Neural cell (in vitro differentiated cells): ENCODE results near the gene GRPR. TPM values are rescaled to one million over a fixed set of nuclear protein-coding genes. Genes with fewer than 3 reads are reported as not detected.
A peak's percentile ranks its signal among the peaks of the same experiment; 100 is the strongest.

Source experiments
- H2AFZ ChIP-seq: fragments of 200-600, 300-800 bp; sonication (generic), shearing (Covaris generic); 2 replicates; pipeline ENCODE4 v1.6.0; 2014; ENCODE audit warnings: low read depth, mild to moderate bottlenecking, antibody characterized with exemption, low read length, moderate library complexity
- H3F3A ChIP-seq: fragments of 200-600 bp; shearing (Covaris generic); 2 replicates; pipeline ENCODE4 v1.6.1; 2016; ENCODE audit warnings: mild to moderate bottlenecking, moderate library complexity, mixed read lengths, antibody characterized with exemption, low read length; ENCODE audit not compliant: insufficient read depth, poor library complexity, severe bottlenecking
- H3K27ac ChIP-seq: fragments of 200-600, 300-800 bp; sonication (generic), shearing (Covaris generic); 2 replicates; pipeline ENCODE4 v1.5.1; 2014; ENCODE audit warnings: mild to moderate bottlenecking, low read length, moderate library complexity
- H3K27me3 ChIP-seq: fragments of 300-800, 200-600 bp; sonication (generic), shearing (Covaris generic); 2 replicates; pipeline ENCODE4 v1.6.0; 2014; ENCODE audit warnings: mild to moderate bottlenecking, low read depth, low read length, moderate library complexity; ENCODE audit not compliant: insufficient read depth
- H3K36me3 ChIP-seq: fragments of 300-800, 200-600 bp; sonication (generic), shearing (Covaris generic); 2 replicates; pipeline ENCODE4 v1.5.1; 2014; ENCODE audit warnings: mild to moderate bottlenecking, antibody characterized with exemption, low read length, moderate library complexity; ENCODE audit not compliant: insufficient read depth
- H3K4me2 ChIP-seq: fragments of 300-800, 200-600 bp; sonication (generic), shearing (Covaris generic); 2 replicates; pipeline ENCODE4 v1.6.0; 2014; ENCODE audit warnings: mild to moderate bottlenecking, low read length
- H3K4me3 ChIP-seq: fragments of 300-800, 200-600 bp; sonication (generic), shearing (Covaris generic); 2 replicates; pipeline ENCODE4 v1.5.1; 2014; ENCODE audit warnings: mild to moderate bottlenecking, low read length, moderate library complexity
- H3K79me2 ChIP-seq: fragments of 200-600 bp; shearing (Covaris generic); replicated peaks from 2 replicates; pipeline ENCODE4 v1.6.0; 2014; ENCODE audit warnings: mild to moderate bottlenecking, low read length, moderate library complexity; ENCODE audit not compliant: insufficient read depth
- H3K9ac ChIP-seq: fragments of 300-800, 200-600 bp; sonication (generic), shearing (Covaris generic); 2 replicates; pipeline ENCODE4 v1.6.1; 2016; ENCODE audit warnings: mild to moderate bottlenecking, low read length, mixed read lengths
- H3K9me2 ChIP-seq: fragments of 200-600 bp; shearing (Covaris generic); 2 replicates; pipeline ENCODE4 v1.6.1; 2016; ENCODE audit warnings: mild to moderate bottlenecking, low read length, mixed read lengths; ENCODE audit not compliant: insufficient read depth
- H3K9me3 ChIP-seq: fragments of 200-600, 300-800 bp; sonication (generic), shearing (Covaris generic); 2 replicates; pipeline ENCODE4 v1.6.1; 2016; ENCODE audit warnings: mild to moderate bottlenecking, mixed run types, low read length, moderate library complexity, mixed read lengths
- H4K20me1 ChIP-seq: fragments of 200-600 bp; shearing (Covaris generic); 2 replicates; pipeline ENCODE4 v1.6.1; 2016; ENCODE audit warnings: mild to moderate bottlenecking, mixed run types; ENCODE audit not compliant: insufficient read depth
- CTCF ChIP-seq: fragments of 450-650 bp; IDR thresholded peaks from 2 replicates; pipeline ENCODE4 v1.5.1; 2014; ENCODE audit warnings: antibody characterized with exemption, mild to moderate bottlenecking, moderate library complexity; ENCODE audit not compliant: poor library complexity, severe bottlenecking
- EP300 ChIP-seq: fragments of 450-650 bp; conservative IDR thresholded peaks from 2 replicates; pipeline ENCODE4 v1.6.1; 2014; ENCODE audit warnings: antibody characterized with exemption, mild to moderate bottlenecking, moderate library complexity; ENCODE audit not compliant: poor library complexity, severe bottlenecking
- EZH2 ChIP-seq: fragments of 200-600, 300-800 bp; shearing (Covaris generic), sonication (generic); IDR thresholded peaks from 2 replicates; pipeline ENCODE4 v1.6.1; 2014; ENCODE audit warnings: antibody characterized with exemption, low read length, borderline replicate concordance, mild to moderate bottlenecking; ENCODE audit not compliant: insufficient read depth, poor library complexity, severe bottlenecking
- MXI1 ChIP-seq: fragments of 450-650 bp; conservative IDR thresholded peaks from 2 replicates; pipeline ENCODE4 v1.6.1; 2014; ENCODE audit warnings: antibody characterized with exemption, mild to moderate bottlenecking; ENCODE audit not compliant: poor library complexity, severe bottlenecking
- POLR2AphosphoS5 ChIP-seq: IDR thresholded peaks from 2 replicates; pipeline ENCODE4 v1.6.1; 2012
- RAD21 ChIP-seq: fragments of 450-650 bp; conservative IDR thresholded peaks from 2 replicates; pipeline ENCODE4 v1.6.1; 2014; ENCODE audit warnings: antibody characterized with exemption, mild to moderate bottlenecking, moderate library complexity
- SMC3 ChIP-seq: fragments of 450-650 bp; conservative IDR thresholded peaks from 2 replicates; pipeline ENCODE4 v1.6.1; 2014; ENCODE audit warnings: antibody characterized with exemption, mild to moderate bottlenecking, moderate library complexity; ENCODE audit not compliant: poor library complexity
- TAF1 ChIP-seq: IDR thresholded peaks from 2 replicates; pipeline ENCODE4 v1.6.1; 2012; ENCODE audit warnings: low read depth
- polyA plus RNA-seq: library from polyadenylated mRNA; depleted of rRNA; stranded (reverse); fragments of >200 nt; gene quantifications from 2 replicates; pipeline ENCODE4 v1.2.3, GENCODE V29; 2014
- TF ChIP-seq, protein P1 (sequence below): IDR thresholded peaks from 2 replicates; pipeline ENCODE4 v1.6.1; 2012; ENCODE audit warnings: borderline replicate concordance

GRPR gene
- polyA plus RNA-seq, 1 donor from 2014 or later, result not detected

- Histone ChIP-seq H3K79me2 (no peaks in the 10 kb centered on the region), H2AFZ (no peak overlapping the region), H3K4me3 (no peak overlapping the region), H3K9ac (no peak overlapping the region), H3K36me3 (no peaks in the 10 kb centered on the region), H3K9me3 (no peaks in the 10 kb centered on the region), H3K27me3 (no peaks in the 10 kb centered on the region), H3K9me2 (no peaks in the 10 kb centered on the region), H3K4me2 (no peak overlapping the region), H3F3A (no peaks in the 10 kb centered on the region), H4K20me1 (no peaks in the 10 kb centered on the region), H3K27ac (no peak overlapping the region)
- TF ChIP-seq SMC3 (no peak), MXI1 (no peak), RAD21 (no peak), EP300 (no peak)
These were observed 22.3 kb downstream of the GRPR start for GRCh38 chrX:16145656-16146055.

DNA sequence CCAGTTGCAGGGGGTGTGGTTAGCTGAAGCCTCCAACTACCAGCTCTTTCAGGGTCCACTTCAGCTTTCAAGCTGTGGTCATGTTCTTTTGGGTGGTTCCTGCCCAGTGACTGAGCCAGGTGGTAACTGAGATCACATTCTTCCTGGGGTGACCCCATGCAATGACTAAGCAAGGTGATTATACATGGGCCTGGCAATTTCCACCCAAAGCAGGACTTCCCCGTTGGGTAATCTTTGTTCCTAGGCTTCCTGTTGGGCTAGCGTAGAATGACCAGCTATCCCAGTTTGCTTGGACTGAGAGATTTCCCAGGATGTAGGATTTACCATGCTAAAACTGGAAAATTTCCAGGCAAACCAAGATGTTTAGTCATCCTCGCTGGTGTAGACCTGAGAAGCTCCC is 25.5 kb downstream of the GRPR start:
- no peaks in the 10 kb centered on the region for H3K36me3 ChIP-seq
- no peaks in the 10 kb centered on the region for H3K27me3 ChIP-seq
- no peaks in the 10 kb centered on the region for H3K79me2 ChIP-seq
- no peak overlapping the region for H3K4me2 ChIP-seq
- H3K9me2 ChIP-seq, result no peaks in the 10 kb centered on the region
- no peaks in the 10 kb centered on the region for H3K9me3 ChIP-seq
- H3F3A ChIP-seq, result no peaks in the 10 kb centered on the region
- H3K27ac ChIP-seq, result no peak overlapping the region
- H3K4me3 ChIP-seq, result no peak overlapping the region
- no peaks in the 10 kb centered on the region for H4K20me1 ChIP-seq
- H3K9ac ChIP-seq, result no peak overlapping the region
- TF ChIP-seq, protein P1, sequence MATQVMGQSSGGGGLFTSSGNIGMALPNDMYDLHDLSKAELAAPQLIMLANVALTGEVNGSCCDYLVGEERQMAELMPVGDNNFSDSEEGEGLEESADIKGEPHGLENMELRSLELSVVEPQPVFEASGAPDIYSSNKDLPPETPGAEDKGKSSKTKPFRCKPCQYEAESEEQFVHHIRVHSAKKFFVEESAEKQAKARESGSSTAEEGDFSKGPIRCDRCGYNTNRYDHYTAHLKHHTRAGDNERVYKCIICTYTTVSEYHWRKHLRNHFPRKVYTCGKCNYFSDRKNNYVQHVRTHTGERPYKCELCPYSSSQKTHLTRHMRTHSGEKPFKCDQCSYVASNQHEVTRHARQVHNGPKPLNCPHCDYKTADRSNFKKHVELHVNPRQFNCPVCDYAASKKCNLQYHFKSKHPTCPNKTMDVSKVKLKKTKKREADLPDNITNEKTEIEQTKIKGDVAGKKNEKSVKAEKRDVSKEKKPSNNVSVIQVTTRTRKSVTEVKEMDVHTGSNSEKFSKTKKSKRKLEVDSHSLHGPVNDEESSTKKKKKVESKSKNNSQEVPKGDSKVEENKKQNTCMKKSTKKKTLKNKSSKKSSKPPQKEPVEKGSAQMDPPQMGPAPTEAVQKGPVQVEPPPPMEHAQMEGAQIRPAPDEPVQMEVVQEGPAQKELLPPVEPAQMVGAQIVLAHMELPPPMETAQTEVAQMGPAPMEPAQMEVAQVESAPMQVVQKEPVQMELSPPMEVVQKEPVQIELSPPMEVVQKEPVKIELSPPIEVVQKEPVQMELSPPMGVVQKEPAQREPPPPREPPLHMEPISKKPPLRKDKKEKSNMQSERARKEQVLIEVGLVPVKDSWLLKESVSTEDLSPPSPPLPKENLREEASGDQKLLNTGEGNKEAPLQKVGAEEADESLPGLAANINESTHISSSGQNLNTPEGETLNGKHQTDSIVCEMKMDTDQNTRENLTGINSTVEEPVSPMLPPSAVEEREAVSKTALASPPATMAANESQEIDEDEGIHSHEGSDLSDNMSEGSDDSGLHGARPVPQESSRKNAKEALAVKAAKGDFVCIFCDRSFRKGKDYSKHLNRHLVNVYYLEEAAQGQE, result no peak
- TF ChIP-seq MXI1, result no peak
- TF ChIP-seq CTCF, result no peak
- TF ChIP-seq EP300, result no peak
- TF ChIP-seq RAD21, result no peak
- no peak for TF ChIP-seq TAF1
- TF ChIP-seq SMC3, result no peak
- no peak for TF ChIP-seq EZH2
- TF ChIP-seq POLR2AphosphoS5, result no peak
- no peak overlapping the region for H2AFZ ChIP-seq

- Histone ChIP-seq H4K20me1 (no peaks in the 10 kb centered on the region), H3K27ac (no peak overlapping the region), H3K9me3 (no peaks in the 10 kb centered on the region), H3K36me3 (no peaks in the 10 kb centered on the region), H3K27me3 (no peaks in the 10 kb centered on the region), H3F3A (no peaks in the 10 kb centered on the region), H3K9ac (no peak overlapping the region), H3K9me2 (no peaks in the 10 kb centered on the region), H2AFZ (no peak overlapping the region), H3K4me2 (no peak overlapping the region), H3K4me3 (no peak overlapping the region), H3K79me2 (no peaks in the 10 kb centered on the region)
- TF ChIP-seq POLR2AphosphoS5 (peak; percentile 91), EP300 (peak; percentile 81), EZH2 (no peak), RAD21 (no peak)
- TF ChIP-seq, protein P1, result peak; percentile 31
These were observed 32.3 kb downstream of the GRPR start for GRCh38 chrX:16155581-16156096.
